ENCODE measurements around the gene FSHR.

Gene FSHR

DNA sequence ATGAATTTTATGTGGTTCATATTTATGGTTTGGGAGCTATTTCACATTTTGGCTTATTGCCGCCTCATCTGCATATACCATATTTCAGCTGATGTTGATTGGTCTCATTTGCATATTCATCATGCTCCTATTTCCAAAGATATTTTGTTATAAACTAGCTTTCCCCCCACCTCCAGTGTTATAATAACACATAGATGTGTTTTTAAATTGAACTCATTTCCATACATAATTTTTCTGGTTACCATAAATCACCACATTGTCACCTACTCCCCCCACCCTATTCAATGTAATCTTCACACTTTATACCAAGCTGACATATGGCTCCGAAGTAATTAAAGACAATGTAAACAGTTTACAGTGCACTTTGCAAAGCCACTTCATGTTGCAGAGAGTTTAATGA, 101.2 kb downstream of the FSHR start:
- ATAC-seq: no peak
- TF ChIP-seq TCF4 (CRISPR knock-in tag; IDR thresholded peaks at IDR 0.05; ENCODE audit: borderline replicate concordance) (no peak), PPARA (CRISPR knock-in tag; IDR thresholded peaks at IDR 0.05; ENCODE audit: borderline replicate concordance) (no peak), CSDC2 (CRISPR knock-in tag; IDR thresholded peaks at IDR 0.05) (no peak), ZC3H10 (CRISPR knock-in tag; IDR thresholded peaks at IDR 0.05) (no peak), TOX (CRISPR knock-in tag; IDR thresholded peaks at IDR 0.05; ENCODE audit: borderline replicate concordance) (no peak), ZNF70 (CRISPR knock-in tag; IDR thresholded peaks at IDR 0.05) (no peak), SNAI2 (CRISPR knock-in tag; IDR thresholded peaks at IDR 0.05) (no peak), RARB (CRISPR knock-in tag; IDR thresholded peaks at IDR 0.05) (no peak), BACH2 (CRISPR knock-in tag; IDR thresholded peaks at IDR 0.05; ENCODE audit: borderline replicate concordance) (no peak), ZNF8 (CRISPR knock-in tag; IDR thresholded peaks at IDR 0.05) (no peak), ZNF565 (CRISPR knock-in tag; conservative IDR thresholded peaks at IDR 0.05; ENCODE audit: low read depth) (no peak), ISL1 (CRISPR knock-in tag; IDR thresholded peaks at IDR 0.05) (no peak)
- TF ChIP-seq, protein P1, sequence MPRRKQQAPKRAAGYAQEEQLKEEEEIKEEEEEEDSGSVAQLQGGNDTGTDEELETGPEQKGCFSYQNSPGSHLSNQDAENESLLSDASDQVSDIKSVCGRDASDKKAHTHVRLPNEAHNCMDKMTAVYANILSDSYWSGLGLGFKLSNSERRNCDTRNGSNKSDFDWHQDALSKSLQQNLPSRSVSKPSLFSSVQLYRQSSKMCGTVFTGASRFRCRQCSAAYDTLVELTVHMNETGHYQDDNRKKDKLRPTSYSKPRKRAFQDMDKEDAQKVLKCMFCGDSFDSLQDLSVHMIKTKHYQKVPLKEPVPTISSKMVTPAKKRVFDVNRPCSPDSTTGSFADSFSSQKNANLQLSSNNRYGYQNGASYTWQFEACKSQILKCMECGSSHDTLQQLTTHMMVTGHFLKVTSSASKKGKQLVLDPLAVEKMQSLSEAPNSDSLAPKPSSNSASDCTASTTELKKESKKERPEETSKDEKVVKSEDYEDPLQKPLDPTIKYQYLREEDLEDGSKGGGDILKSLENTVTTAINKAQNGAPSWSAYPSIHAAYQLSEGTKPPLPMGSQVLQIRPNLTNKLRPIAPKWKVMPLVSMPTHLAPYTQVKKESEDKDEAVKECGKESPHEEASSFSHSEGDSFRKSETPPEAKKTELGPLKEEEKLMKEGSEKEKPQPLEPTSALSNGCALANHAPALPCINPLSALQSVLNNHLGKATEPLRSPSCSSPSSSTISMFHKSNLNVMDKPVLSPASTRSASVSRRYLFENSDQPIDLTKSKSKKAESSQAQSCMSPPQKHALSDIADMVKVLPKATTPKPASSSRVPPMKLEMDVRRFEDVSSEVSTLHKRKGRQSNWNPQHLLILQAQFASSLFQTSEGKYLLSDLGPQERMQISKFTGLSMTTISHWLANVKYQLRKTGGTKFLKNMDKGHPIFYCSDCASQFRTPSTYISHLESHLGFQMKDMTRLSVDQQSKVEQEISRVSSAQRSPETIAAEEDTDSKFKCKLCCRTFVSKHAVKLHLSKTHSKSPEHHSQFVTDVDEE (CRISPR knock-in tag; IDR thresholded peaks at IDR 0.05): no peak

DNA sequence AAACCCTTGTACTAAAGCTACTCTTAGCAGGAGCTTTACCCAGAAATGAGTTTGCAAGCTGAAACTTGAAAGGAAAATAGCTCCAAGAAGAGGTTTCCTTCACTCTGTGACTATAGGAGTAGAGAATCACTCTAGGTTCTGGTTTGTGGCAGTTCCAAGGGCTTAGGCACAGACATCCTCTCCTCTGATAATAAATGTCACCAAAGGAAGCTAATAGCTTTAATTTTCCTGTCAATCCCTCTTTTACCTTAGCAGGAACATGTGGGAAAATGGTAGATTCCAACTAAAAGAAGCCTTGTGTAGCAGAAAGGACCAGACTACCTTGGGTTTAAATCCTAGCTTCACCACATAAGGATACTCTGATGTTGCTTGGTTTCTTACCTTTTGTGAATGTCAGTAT, 104.0 kb downstream of the FSHR start:
- TF ChIP-seq, protein P2, sequence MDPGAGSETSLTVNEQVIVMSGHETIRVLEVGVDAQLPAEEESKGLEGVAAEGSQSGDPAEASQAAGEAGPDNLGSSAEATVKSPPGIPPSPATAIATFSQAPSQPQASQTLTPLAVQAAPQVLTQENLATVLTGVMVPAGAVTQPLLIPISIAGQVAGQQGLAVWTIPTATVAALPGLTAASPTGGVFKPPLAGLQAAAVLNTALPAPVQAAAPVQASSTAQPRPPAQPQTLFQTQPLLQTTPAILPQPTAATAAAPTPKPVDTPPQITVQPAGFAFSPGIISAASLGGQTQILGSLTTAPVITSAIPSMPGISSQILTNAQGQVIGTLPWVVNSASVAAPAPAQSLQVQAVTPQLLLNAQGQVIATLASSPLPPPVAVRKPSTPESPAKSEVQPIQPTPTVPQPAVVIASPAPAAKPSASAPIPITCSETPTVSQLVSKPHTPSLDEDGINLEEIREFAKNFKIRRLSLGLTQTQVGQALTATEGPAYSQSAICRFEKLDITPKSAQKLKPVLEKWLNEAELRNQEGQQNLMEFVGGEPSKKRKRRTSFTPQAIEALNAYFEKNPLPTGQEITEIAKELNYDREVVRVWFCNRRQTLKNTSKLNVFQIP (CRISPR knock-in tag; IDR thresholded peaks at IDR 0.05; ENCODE audit: borderline replicate concordance, low read depth): no peak
- TF ChIP-seq ZFP30 (CRISPR knock-in tag; IDR thresholded peaks at IDR 0.05): no peak
- TF ChIP-seq, protein P3, sequence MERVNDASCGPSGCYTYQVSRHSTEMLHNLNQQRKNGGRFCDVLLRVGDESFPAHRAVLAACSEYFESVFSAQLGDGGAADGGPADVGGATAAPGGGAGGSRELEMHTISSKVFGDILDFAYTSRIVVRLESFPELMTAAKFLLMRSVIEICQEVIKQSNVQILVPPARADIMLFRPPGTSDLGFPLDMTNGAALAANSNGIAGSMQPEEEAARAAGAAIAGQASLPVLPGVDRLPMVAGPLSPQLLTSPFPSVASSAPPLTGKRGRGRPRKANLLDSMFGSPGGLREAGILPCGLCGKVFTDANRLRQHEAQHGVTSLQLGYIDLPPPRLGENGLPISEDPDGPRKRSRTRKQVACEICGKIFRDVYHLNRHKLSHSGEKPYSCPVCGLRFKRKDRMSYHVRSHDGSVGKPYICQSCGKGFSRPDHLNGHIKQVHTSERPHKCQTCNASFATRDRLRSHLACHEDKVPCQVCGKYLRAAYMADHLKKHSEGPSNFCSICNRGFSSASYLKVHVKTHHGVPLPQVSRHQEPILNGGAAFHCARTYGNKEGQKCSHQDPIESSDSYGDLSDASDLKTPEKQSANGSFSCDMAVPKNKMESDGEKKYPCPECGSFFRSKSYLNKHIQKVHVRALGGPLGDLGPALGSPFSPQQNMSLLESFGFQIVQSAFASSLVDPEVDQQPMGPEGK (CRISPR knock-in tag; IDR thresholded peaks at IDR 0.05; ENCODE audit: borderline replicate concordance): no peak
- no peak for TF ChIP-seq RARB (CRISPR knock-in tag; IDR thresholded peaks at IDR 0.05)
- TF ChIP-seq, protein P1 (CRISPR knock-in tag; IDR thresholded peaks at IDR 0.05): no peak
- no peak for TF ChIP-seq CSDC2 (CRISPR knock-in tag; IDR thresholded peaks at IDR 0.05)
- no peak for TF ChIP-seq BACH2 (CRISPR knock-in tag; IDR thresholded peaks at IDR 0.05; ENCODE audit: borderline replicate concordance)
- no peak for TF ChIP-seq ESRRG (CRISPR knock-in tag; IDR thresholded peaks at IDR 0.05)
- no peak for TF ChIP-seq SNAI2 (CRISPR knock-in tag; IDR thresholded peaks at IDR 0.05)
- TF ChIP-seq ZNF8 (CRISPR knock-in tag; IDR thresholded peaks at IDR 0.05): no peak
- TF ChIP-seq ZNF70 (CRISPR knock-in tag; IDR thresholded peaks at IDR 0.05): no peak
- ATAC-seq: no peak

DNA sequence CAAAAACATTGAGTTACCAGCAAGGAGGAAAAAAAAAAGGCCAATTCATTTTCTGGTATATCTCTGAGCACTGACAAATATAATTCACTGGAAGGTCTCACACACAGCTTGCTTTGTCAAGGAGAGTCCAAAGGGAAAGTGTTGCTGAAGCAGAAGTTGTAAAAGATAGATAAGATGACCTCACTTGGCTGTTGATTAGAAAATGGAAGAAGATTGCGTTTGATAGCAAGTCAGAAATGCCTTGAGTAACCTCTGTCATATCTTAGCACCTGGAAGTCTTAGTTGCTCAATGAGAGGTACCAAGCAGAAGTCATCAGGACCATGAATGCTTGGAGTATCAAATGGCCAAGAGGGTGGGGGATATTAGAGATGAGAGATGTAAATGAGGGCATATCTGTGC, 105.2 kb downstream of the FSHR start:
- TF ChIP-seq OSR1 (CRISPR knock-in tag; IDR thresholded peaks at IDR 0.05): no peak

DNA sequence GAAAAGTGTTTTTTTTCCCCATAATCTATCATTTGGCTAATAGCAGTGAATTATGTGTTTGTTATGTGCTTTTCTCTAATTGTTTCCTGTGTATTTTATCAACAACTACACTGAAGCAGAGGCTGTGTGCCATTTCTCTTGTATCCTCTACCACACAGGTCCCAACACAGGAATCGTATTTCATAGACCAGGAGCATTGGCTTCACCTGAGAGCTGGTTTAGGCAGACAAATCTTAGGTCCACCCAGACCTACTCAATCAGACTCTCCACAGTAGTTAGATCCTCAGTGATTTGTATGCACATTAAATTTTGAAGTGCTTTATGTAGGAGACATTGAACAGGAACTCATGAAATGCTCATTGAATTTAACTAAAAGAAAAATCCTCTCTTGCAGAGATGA, 109.2 kb downstream of the FSHR start:
- ATAC-seq: no peak
- TF ChIP-seq ARNTL (CRISPR knock-in tag; IDR thresholded peaks at IDR 0.05; ENCODE audit: borderline replicate concordance, low read depth): no peak
- no peak for TF ChIP-seq BACH2 (CRISPR knock-in tag; IDR thresholded peaks at IDR 0.05; ENCODE audit: borderline replicate concordance)
- TF ChIP-seq ZFP3 (CRISPR knock-in tag; IDR thresholded peaks at IDR 0.05): no peak
- no peak for TF ChIP-seq TCF4 (CRISPR knock-in tag; IDR thresholded peaks at IDR 0.05; ENCODE audit: borderline replicate concordance)
- no peak for TF ChIP-seq ZNF70 (CRISPR knock-in tag; IDR thresholded peaks at IDR 0.05)
- no peak for TF ChIP-seq SNAI2 (CRISPR knock-in tag; IDR thresholded peaks at IDR 0.05)
- TF ChIP-seq PPARA (CRISPR knock-in tag; IDR thresholded peaks at IDR 0.05; ENCODE audit: borderline replicate concordance): no peak
- no peak for TF ChIP-seq ZNF565 (CRISPR knock-in tag; conservative IDR thresholded peaks at IDR 0.05; ENCODE audit: low read depth)
- TF ChIP-seq ISL1 (CRISPR knock-in tag; IDR thresholded peaks at IDR 0.05): no peak
- TF ChIP-seq, protein P3 (CRISPR knock-in tag; IDR thresholded peaks at IDR 0.05; ENCODE audit: borderline replicate concordance): no peak
- no peak for TF ChIP-seq ZC3H10 (CRISPR knock-in tag; IDR thresholded peaks at IDR 0.05)
- TF ChIP-seq, protein P4, sequence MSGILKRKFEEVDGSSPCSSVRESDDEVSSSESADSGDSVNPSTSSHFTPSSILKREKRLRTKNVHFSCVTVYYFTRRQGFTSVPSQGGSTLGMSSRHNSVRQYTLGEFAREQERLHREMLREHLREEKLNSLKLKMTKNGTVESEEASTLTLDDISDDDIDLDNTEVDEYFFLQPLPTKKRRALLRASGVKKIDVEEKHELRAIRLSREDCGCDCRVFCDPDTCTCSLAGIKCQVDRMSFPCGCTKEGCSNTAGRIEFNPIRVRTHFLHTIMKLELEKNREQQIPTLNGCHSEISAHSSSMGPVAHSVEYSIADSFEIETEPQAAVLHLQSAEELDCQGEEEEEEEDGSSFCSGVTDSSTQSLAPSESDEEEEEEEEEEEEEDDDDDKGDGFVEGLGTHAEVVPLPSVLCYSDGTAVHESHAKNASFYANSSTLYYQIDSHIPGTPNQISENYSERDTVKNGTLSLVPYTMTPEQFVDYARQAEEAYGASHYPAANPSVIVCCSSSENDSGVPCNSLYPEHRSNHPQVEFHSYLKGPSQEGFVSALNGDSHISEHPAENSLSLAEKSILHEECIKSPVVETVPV (CRISPR knock-in tag; IDR thresholded peaks at IDR 0.05): no peak
- no peak for TF ChIP-seq RARB (CRISPR knock-in tag; IDR thresholded peaks at IDR 0.05)
- no peak for TF ChIP-seq TOX (CRISPR knock-in tag; IDR thresholded peaks at IDR 0.05; ENCODE audit: borderline replicate concordance)
- TF ChIP-seq ZNF8 (CRISPR knock-in tag; IDR thresholded peaks at IDR 0.05): no peak

More for the DNA sequence above, 105.2 kb downstream of the FSHR start:
- no peak for ATAC-seq

Measured in SK-N-SH treated with all-trans-retinoic acid at 6 μM for 48 hours (cell line).